Measurements from ENCODE around the gene ZFYVE9. TPM values are rescaled to one million over a fixed set of nuclear protein-coding genes. Genes with fewer than 3 reads are reported as not detected.

The ZFYVE9 gene
- polyA plus RNA-seq, 2 donors = 2.7 to 5.6 TPM

DNA sequence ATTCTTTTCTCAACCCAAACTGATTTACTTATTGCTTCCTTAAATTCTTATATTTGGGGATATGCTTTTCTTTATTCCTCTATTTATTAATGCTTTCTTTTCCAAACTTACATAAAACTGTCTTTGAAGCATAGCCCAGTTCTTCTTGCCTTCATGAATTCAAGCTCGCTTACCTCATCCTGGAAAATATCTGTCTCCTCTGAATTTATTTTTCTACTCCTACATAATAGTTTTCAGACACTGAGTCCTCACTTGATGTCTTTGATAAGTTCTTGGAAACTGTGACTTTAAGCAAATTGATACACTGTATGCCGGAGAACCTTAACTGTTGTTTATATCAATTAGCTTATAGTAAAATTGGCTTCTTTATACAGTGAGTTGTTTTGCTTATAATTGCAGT is 93.8 kb downstream of the ZFYVE9 start:
- Histone ChIP-seq H3K9me3 (ENCODE audit: control insufficient read depth in 2 of 2, insufficient read depth in 1 of 2, low read depth in 1 of 2, low read length in 1 of 2) (no peaks in the 10 kb centered on the region), H3K4me1 (ENCODE audit: control insufficient read depth in 2 of 2, insufficient read depth in 2 of 2, low read length in 1 of 2) (no peaks in the 10 kb centered on the region), H3K27me3 (ENCODE audit: control insufficient read depth in 1 of 2, insufficient read depth in 2 of 2, low read length in 2 of 2) (no peaks in the 10 kb centered on the region), H3K36me3 (ENCODE audit: control insufficient read depth in 2 of 2, insufficient read depth in 2 of 2, low read length in 1 of 2) (no peaks in the 10 kb centered on the region), H3K4me3 (ENCODE audit: low read depth in 1 of 2, low read length in 2 of 2) (no peak overlapping the region), H3K27ac (ENCODE audit: low read depth in 2 of 2, low read length in 1 of 2) (no peak overlapping the region)
- WGBS, 2 donors = 86 to 91% methylated on average over 2 of the region's 2 CpGs

DNA sequence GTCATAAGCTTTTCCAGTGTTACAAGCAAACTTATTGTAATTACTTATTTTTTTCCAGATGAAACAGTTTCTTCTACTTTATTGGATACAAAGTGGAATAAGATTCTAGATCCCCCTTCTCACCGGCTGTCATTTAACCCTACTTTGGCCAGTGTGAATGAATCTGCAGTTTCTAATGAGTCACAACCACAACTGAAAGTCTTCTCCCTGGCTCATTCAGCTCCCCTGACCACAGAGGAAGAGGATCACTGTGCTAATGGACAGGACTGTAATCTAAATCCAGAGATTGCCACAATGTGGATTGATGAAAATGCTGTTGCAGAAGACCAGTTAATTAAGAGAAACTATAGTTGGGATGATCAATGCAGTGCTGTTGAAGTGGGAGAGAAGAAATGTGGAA is 95.5 kb downstream of the ZFYVE9 start:
- H3K9me3 ChIP-seq (ENCODE audit: control insufficient read depth in 2 of 2, insufficient read depth in 1 of 2, low read depth in 1 of 2, low read length in 1 of 2) = no peaks in the 10 kb centered on the region
- WGBS, 2 donors = 78 to 83% methylated on average over 1 of the region's 1 CpG

DNA sequence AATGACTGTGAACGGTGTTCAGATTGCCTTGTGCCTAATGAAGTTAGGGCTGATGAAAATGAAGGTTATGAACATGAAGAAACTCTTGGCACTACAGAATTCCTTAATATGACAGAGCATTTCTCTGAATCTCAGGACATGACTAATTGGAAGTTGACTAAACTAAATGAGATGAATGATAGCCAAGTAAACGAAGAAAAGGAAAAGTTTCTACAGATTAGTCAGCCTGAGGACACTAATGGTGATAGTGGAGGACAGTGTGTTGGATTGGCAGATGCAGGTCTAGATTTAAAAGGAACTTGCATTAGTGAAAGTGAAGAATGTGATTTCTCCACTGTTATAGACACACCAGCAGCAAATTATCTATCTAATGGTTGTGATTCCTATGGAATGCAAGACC is 96.6 kb downstream of the ZFYVE9 start:
- no peak overlapping the region for H3K4me3 ChIP-seq (ENCODE audit: low read depth in 1 of 2, low read length in 2 of 2)
- H3K36me3 ChIP-seq (ENCODE audit: control insufficient read depth in 2 of 2, insufficient read depth in 2 of 2, low read length in 1 of 2) = peaks cover 0 to under 1% of the 10 kb centered on the region in 2 donors
- H3K9me3 ChIP-seq (ENCODE audit: control insufficient read depth in 2 of 2, insufficient read depth in 1 of 2, low read depth in 1 of 2, low read length in 1 of 2) = no peaks in the 10 kb centered on the region
- no peak overlapping the region for H3K27ac ChIP-seq (ENCODE audit: low read depth in 2 of 2, low read length in 1 of 2)
- no peaks in the 10 kb centered on the region for H3K27me3 ChIP-seq (ENCODE audit: control insufficient read depth in 1 of 2, insufficient read depth in 2 of 2, low read length in 2 of 2)
- no peaks in the 10 kb centered on the region for H3K4me1 ChIP-seq (ENCODE audit: control insufficient read depth in 2 of 2, insufficient read depth in 2 of 2, low read length in 1 of 2)
- WGBS, 2 donors = 65 to 70% methylated on average over 2 of the region's 2 CpGs

More for the DNA sequence above, 95.5 kb downstream of the ZFYVE9 start:
- H3K4me3 ChIP-seq (ENCODE audit: low read depth in 1 of 2, low read length in 2 of 2) = no peak overlapping the region
- no peaks in the 10 kb centered on the region for H3K36me3 ChIP-seq (ENCODE audit: control insufficient read depth in 2 of 2, insufficient read depth in 2 of 2, low read length in 1 of 2)
- H3K27me3 ChIP-seq (ENCODE audit: control insufficient read depth in 1 of 2, insufficient read depth in 2 of 2, low read length in 2 of 2) = no peaks in the 10 kb centered on the region
- H3K27ac ChIP-seq (ENCODE audit: low read depth in 2 of 2, low read length in 1 of 2) = no peak overlapping the region
- H3K4me1 ChIP-seq (ENCODE audit: control insufficient read depth in 2 of 2, insufficient read depth in 2 of 2, low read length in 1 of 2) = no peaks in the 10 kb centered on the region

DNA sequence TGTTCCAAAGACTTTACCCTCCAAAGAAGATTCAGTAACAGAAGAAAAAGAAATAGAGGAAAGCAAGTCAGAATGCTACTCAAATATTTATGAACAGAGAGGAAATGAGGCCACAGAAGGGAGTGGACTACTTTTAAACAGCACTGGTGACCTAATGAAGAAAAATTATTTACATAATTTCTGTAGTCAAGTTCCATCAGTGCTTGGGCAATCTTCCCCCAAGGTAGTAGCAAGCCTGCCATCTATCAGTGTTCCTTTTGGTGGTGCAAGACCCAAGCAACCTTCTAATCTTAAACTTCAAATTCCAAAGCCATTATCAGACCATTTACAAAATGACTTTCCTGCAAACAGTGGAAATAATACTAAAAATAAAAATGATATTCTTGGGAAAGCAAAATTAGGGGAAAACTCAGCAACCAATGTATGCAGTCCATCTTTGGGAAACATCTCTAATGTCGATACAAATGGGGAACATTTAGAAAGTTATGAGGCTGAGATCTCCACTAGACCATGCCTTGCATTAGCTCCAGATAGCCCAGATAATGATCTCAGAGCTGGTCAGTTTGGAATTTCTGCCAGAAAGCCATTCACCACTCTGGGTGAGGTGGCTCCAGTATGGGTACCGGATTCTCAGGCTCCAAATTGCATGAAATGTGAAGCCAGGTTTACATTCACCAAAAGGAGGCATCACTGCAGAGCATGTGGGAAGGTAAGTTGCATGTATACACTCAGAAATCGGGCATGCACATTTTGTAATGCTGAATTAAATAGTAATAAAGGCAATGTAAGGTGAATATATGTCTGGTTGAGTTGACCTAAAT is 97.2 kb downstream of the ZFYVE9 start:
- H3K36me3 ChIP-seq (ENCODE audit: control insufficient read depth in 2 of 2, insufficient read depth in 2 of 2, low read length in 1 of 2) = peaks cover 0 to 2% of the 10 kb centered on the region in 2 donors
- no peaks in the 10 kb centered on the region for H3K27me3 ChIP-seq (ENCODE audit: control insufficient read depth in 1 of 2, insufficient read depth in 2 of 2, low read length in 2 of 2)
- no peak overlapping the region for H3K27ac ChIP-seq (ENCODE audit: low read depth in 2 of 2, low read length in 1 of 2)
- H3K9me3 ChIP-seq (ENCODE audit: control insufficient read depth in 2 of 2, insufficient read depth in 1 of 2, low read depth in 1 of 2, low read length in 1 of 2) = no peaks in the 10 kb centered on the region
- H3K4me3 ChIP-seq (ENCODE audit: low read depth in 1 of 2, low read length in 2 of 2) = no peak overlapping the region
- H3K4me1 ChIP-seq (ENCODE audit: control insufficient read depth in 2 of 2, insufficient read depth in 2 of 2, low read length in 1 of 2) = no peaks in the 10 kb centered on the region
- 92 to 94% methylated on average over 3 of the region's 3 CpGs for WGBS, 2 donors

DNA sequence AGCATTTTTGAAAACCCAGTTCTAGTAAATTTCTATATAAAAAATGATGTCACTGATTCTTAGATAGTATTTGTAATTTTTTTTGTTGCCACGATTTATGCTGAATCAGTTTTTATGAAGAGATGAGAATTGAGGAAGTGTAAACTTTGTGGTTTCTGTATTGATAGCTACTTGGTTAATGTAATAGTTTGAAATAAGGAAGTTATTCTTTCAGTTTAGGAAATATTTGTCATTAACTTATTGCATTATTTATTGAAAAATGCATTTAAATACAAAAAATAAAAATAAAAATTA is 97.8 kb downstream of the ZFYVE9 start:
- Histone ChIP-seq H3K27me3 (ENCODE audit: control insufficient read depth in 1 of 2, insufficient read depth in 2 of 2, low read length in 2 of 2) (no peaks in the 10 kb centered on the region), H3K36me3 (ENCODE audit: control insufficient read depth in 2 of 2, insufficient read depth in 2 of 2, low read length in 1 of 2) (peaks cover 0 to 2% of the 10 kb centered on the region in 2 donors), H3K9me3 (ENCODE audit: control insufficient read depth in 2 of 2, insufficient read depth in 1 of 2, low read depth in 1 of 2, low read length in 1 of 2) (no peaks in the 10 kb centered on the region), H3K27ac (ENCODE audit: low read depth in 2 of 2, low read length in 1 of 2) (no peak overlapping the region), H3K4me1 (ENCODE audit: control insufficient read depth in 2 of 2, insufficient read depth in 2 of 2, low read length in 1 of 2) (no peaks in the 10 kb centered on the region), H3K4me3 (ENCODE audit: low read depth in 1 of 2, low read length in 2 of 2) (no peak overlapping the region)
- 58 to 68% methylated on average over 1 of the region's 1 CpG for WGBS, 2 donors

GRCh38 chr1:52240592-52241210 is 98.8 kb downstream of the ZFYVE9 start:
- Histone ChIP-seq H3K27me3 (ENCODE audit: control insufficient read depth in 1 of 2, insufficient read depth in 2 of 2, low read length in 2 of 2) (no peaks in the 10 kb centered on the region), H3K4me3 (ENCODE audit: low read depth in 1 of 2, low read length in 2 of 2) (no peak overlapping the region), H3K9me3 (ENCODE audit: control insufficient read depth in 2 of 2, insufficient read depth in 1 of 2, low read depth in 1 of 2, low read length in 1 of 2) (no peaks in the 10 kb centered on the region), H3K4me1 (ENCODE audit: control insufficient read depth in 2 of 2, insufficient read depth in 2 of 2, low read length in 1 of 2) (no peaks in the 10 kb centered on the region), H3K36me3 (ENCODE audit: control insufficient read depth in 2 of 2, insufficient read depth in 2 of 2, low read length in 1 of 2) (peaks cover 0 to 2% of the 10 kb centered on the region in 2 donors), H3K27ac (ENCODE audit: low read depth in 2 of 2, low read length in 1 of 2) (no peak overlapping the region)
- 62 to 69% methylated on average over 4 of the region's 4 CpGs for WGBS, 2 donors

- Histone ChIP-seq H3K4me3 (ENCODE audit: low read depth in 1 of 2, low read length in 2 of 2) (no peak overlapping the region), H3K27ac (ENCODE audit: low read depth in 2 of 2, low read length in 1 of 2) (no peak overlapping the region), H3K27me3 (ENCODE audit: control insufficient read depth in 1 of 2, insufficient read depth in 2 of 2, low read length in 2 of 2) (no peaks in the 10 kb centered on the region), H3K36me3 (ENCODE audit: control insufficient read depth in 2 of 2, insufficient read depth in 2 of 2, low read length in 1 of 2) (peaks cover 0 to 2% of the 10 kb centered on the region in 2 donors), H3K9me3 (ENCODE audit: control insufficient read depth in 2 of 2, insufficient read depth in 1 of 2, low read depth in 1 of 2, low read length in 1 of 2) (no peaks in the 10 kb centered on the region), H3K4me1 (ENCODE audit: control insufficient read depth in 2 of 2, insufficient read depth in 2 of 2, low read length in 1 of 2) (no peaks in the 10 kb centered on the region)
- 92 to 94% methylated on average over 3 of the region's 3 CpGs for WGBS, 2 donors
Observed at GRCh38 chr1:52243221-52243987, 101.5 kb downstream of the ZFYVE9 start.

- no peak overlapping the region for H3K27ac ChIP-seq (ENCODE audit: low read depth in 2 of 2, low read length in 1 of 2)
- H3K27me3 ChIP-seq (ENCODE audit: control insufficient read depth in 1 of 2, insufficient read depth in 2 of 2, low read length in 2 of 2) = no peaks in the 10 kb centered on the region
- H3K36me3 ChIP-seq (ENCODE audit: control insufficient read depth in 2 of 2, insufficient read depth in 2 of 2, low read length in 1 of 2) = peaks cover 2 to 3% of the 10 kb centered on the region in 2 donors
- no peaks in the 10 kb centered on the region for H3K9me3 ChIP-seq (ENCODE audit: control insufficient read depth in 2 of 2, insufficient read depth in 1 of 2, low read depth in 1 of 2, low read length in 1 of 2)
- WGBS, 2 donors = 94 to 95% methylated on average over 1 of the region's 1 CpG
- H3K4me3 ChIP-seq (ENCODE audit: low read depth in 1 of 2, low read length in 2 of 2) = no peak overlapping the region
- peaks cover 0 to 2% of the 10 kb centered on the region in 2 donors for H3K4me1 ChIP-seq (ENCODE audit: control insufficient read depth in 2 of 2, insufficient read depth in 2 of 2, low read length in 1 of 2)
Observed at GRCh38 chr1:52249831-52250230, 107.9 kb downstream of the ZFYVE9 start.

DNA sequence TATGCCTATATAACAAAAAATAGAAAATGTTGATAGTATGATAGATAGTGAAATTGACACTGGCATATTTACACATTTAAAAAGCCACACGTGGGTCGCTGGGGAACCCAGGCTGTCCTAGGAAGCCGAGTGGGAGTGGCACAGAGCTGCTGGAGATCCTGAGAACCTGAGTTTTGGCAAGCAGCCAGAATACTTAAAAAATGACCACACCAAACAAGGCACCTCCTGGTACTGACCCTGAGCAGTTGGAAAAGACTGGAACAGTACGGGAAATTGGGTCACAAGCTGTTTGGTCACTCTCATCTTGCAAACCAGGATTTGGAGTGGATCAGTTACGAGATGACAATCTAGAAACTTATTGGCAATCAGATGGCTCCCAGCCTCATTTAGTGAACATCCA is 111.5 kb downstream of the ZFYVE9 start:
- H3K27me3 ChIP-seq (ENCODE audit: control insufficient read depth in 1 of 2, insufficient read depth in 2 of 2, low read length in 2 of 2) = no peaks in the 10 kb centered on the region
- H3K36me3 ChIP-seq (ENCODE audit: control insufficient read depth in 2 of 2, insufficient read depth in 2 of 2, low read length in 1 of 2) = peaks cover 2 to 3% of the 10 kb centered on the region in 2 donors
- WGBS, 2 donors = 78 to 82% methylated on average over 5 of the region's 5 CpGs
- peaks cover 0 to 2% of the 10 kb centered on the region in 2 donors for H3K4me1 ChIP-seq (ENCODE audit: control insufficient read depth in 2 of 2, insufficient read depth in 2 of 2, low read length in 1 of 2)
- no peak overlapping the region for H3K27ac ChIP-seq (ENCODE audit: low read depth in 2 of 2, low read length in 1 of 2)
- no peaks in the 10 kb centered on the region for H3K9me3 ChIP-seq (ENCODE audit: control insufficient read depth in 2 of 2, insufficient read depth in 1 of 2, low read depth in 1 of 2, low read length in 1 of 2)
- H3K4me3 ChIP-seq (ENCODE audit: low read depth in 1 of 2, low read length in 2 of 2) = no peak overlapping the region
